Activated T-cell treated with anti-CD3 and anti-CD28 coated beads, Interleukin-2, amount 50 U/mL, for 4 hours (primary cell): ENCODE data around the gene BMAL1. TPM values are rescaled to one million over a fixed set of nuclear protein-coding genes. Genes with fewer than 3 reads are reported as not detected.

ENCODE experiments used
- ATAC-seq, 2 donors: fragments of 200-7000 bp; cut with Tn5 transposase; one replicate each; pipeline ENCODE4 v1.10.0; 2021
- DNase-seq: peaks from one replicate; pipeline ENCODE4 v3.0.0-alpha.2; 2020
- H3K27me3 Mint-ChIP-seq: one replicate; pipeline ENCODE4 v1.8.0; 2021; ENCODE audit warnings: low read depth, mixed read lengths
- H3K36me3 Mint-ChIP-seq: one replicate; pipeline ENCODE4 v1.8.0; 2022; ENCODE audit warnings: mixed read lengths; ENCODE audit not compliant: insufficient read depth
- H3K4me1 Mint-ChIP-seq: one replicate; pipeline ENCODE4 v1.8.0; 2021; ENCODE audit warnings: low read depth, mixed read lengths
- H3K4me3 Mint-ChIP-seq: one replicate; pipeline ENCODE4 v1.8.0; 2021; ENCODE audit warnings: mild to moderate bottlenecking, moderate library complexity, mixed read lengths
- H3K9me3 Mint-ChIP-seq: one replicate; pipeline ENCODE4 v1.8.0; 2021; ENCODE audit warnings: mixed read lengths
- total RNA-seq, 3 donors: library from RNA; stranded (reverse); gene quantifications; one replicate each; pipeline ENCODE4 v1.2.1, GENCODE V29; 2021

BMAL1 gene
- total RNA-seq: 10 to 100 TPM in 2 of 3 donors, 1 to 10 TPM in 1; 8.8 to 15.5 (median 14.0) TPM

GRCh38 chr11:13277768-13278608 is at the start of gene BMAL1:
Gene BMAL1, plus strand, starts transcription at chr11:13277790. Its CDS starts 76,519 bp downstream, at chr11:13354309.
- DNase-seq (peak; percentile 32), ATAC-seq (peak; percentile 35 to 36)
- Mint-ChIP-seq H3K27me3 (no peaks in the 10 kb centered on the region), H3K9me3 (no peaks in the 10 kb centered on the region), H3K36me3 (peaks cover 4% of the 10 kb centered on the region), H3K4me1 (peaks cover 56% of the 10 kb centered on the region), H3K4me3 (peak within 1 kb of the TSS; percentile 98)

DNA sequence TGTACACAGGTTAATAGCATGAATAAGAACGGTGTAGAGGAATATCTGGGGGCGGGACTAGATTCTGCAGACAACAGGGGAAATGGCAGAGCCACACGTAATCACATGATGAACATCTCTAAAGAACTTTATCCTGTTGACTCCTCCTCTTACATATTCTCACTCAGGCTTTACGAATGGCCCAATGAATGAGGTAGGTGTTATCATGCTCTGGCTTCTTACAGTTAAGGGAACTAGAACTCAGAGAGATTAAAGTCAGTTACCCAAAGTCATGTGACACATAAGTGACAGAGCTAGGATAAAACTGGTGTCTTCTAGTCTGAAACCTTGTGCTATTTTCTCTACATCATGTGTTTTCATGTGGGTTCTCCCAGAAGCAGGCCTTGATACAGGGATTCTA is 49.0 kb upstream of the BMAL1 start:
- DNase-seq (no peak), ATAC-seq (no peak)
- Mint-ChIP-seq H3K36me3 (no peaks in the 10 kb centered on the region), H3K4me3 (no peak overlapping the region), H3K4me1 (peaks cover 3% of the 10 kb centered on the region), H3K9me3 (no peaks in the 10 kb centered on the region), H3K27me3 (no peaks in the 10 kb centered on the region)

GRCh38 chr11:13229136-13229535 is 48.5 kb upstream of the BMAL1 start:
- no peaks in the 10 kb centered on the region for H3K9me3 Mint-ChIP-seq
- no peaks in the 10 kb centered on the region for H3K27me3 Mint-ChIP-seq
- no peak for DNase-seq
- no peak overlapping the region for H3K4me3 Mint-ChIP-seq
- H3K36me3 Mint-ChIP-seq: no peaks in the 10 kb centered on the region
- peaks cover 3% of the 10 kb centered on the region for H3K4me1 Mint-ChIP-seq
- no peak for ATAC-seq

GRCh38 chr11:13229711-13230318 is 47.8 kb upstream of the BMAL1 start:
- Mint-ChIP-seq H3K4me3 (no peak overlapping the region), H3K36me3 (no peaks in the 10 kb centered on the region), H3K4me1 (peaks cover 3% of the 10 kb centered on the region), H3K9me3 (no peaks in the 10 kb centered on the region), H3K27me3 (no peaks in the 10 kb centered on the region)
- ATAC-seq: no peak
- no peak for DNase-seq

DNA sequence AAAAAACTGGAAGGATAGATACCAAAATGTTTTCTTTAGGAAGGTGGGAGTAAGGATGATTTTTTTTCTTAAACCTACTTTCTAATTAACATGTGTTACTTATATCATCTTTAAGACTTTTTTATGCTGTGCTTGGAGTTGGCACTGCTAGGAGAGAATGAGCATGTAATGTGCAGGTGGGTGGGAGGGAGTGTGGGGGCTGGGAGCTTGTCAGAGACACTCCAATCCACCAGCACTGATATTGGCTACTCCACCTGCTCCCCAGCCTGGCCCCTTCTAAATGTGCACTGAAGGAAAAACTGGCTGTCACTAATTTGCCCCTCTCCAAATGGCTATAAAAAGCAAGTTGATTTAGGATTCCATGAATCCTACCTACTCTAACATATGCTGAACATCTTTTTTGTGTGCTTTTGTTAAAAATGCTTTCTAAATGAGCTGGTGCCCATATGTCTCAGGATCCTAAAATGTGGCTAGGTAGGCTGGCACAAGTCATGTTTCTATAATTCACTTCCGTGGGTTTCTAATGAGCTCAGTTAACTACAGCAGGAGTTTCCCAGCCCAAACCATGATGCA is 44.3 kb upstream of the BMAL1 start:
- Mint-ChIP-seq H3K36me3 (no peaks in the 10 kb centered on the region), H3K9me3 (peaks cover 5% of the 10 kb centered on the region), H3K4me1 (peaks cover 3% of the 10 kb centered on the region), H3K4me3 (no peak overlapping the region), H3K27me3 (peaks cover under 1% of the 10 kb centered on the region)
- no peak for ATAC-seq
- no peak for DNase-seq

- H3K9me3 Mint-ChIP-seq: peaks cover 5% of the 10 kb centered on the region
- H3K36me3 Mint-ChIP-seq: no peaks in the 10 kb centered on the region
Observed at GRCh38 chr11:13235895-13236294, 41.7 kb upstream of the BMAL1 start.

GRCh38 chr11:13236626-13237025 is 41.0 kb upstream of the BMAL1 start:
- peaks cover 5% of the 10 kb centered on the region for H3K9me3 Mint-ChIP-seq
- H3K4me3 Mint-ChIP-seq: no peak overlapping the region
- peaks cover 5% of the 10 kb centered on the region for H3K27me3 Mint-ChIP-seq
- peaks cover 4% of the 10 kb centered on the region for H3K4me1 Mint-ChIP-seq
- DNase-seq (no peak), ATAC-seq (no peak)
- H3K36me3 Mint-ChIP-seq: no peaks in the 10 kb centered on the region

More at GRCh38 chr11:13235895-13236294, 41.7 kb upstream of the BMAL1 start:
- Mint-ChIP-seq H3K27me3 (peaks cover 5% of the 10 kb centered on the region), H3K4me1 (peaks cover 4% of the 10 kb centered on the region), H3K4me3 (no peak overlapping the region)
- no peak for ATAC-seq
- DNase-seq: no peak

DNA sequence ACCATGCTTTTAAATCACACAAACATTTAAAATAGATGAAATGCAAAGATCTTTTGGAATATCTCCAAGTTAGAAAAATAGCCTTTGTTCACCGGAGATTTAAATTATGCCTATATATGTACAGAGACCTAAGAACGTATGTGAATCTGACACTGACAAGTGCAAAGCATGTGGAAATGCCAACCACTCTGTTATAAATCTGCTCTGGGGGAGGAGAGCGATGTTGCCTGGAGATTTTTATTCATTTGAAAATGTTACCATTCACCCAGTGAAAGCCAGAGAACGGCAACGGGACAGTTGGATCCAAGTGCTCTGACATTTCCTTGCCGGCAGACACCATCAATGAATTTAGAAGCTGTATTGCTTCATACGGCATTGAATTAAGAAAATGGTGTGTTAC is 39.8 kb upstream of the BMAL1 start:
- Mint-ChIP-seq H3K4me1 (peaks cover 4% of the 10 kb centered on the region), H3K4me3 (no peak overlapping the region), H3K9me3 (peaks cover 5% of the 10 kb centered on the region), H3K27me3 (peaks cover 5% of the 10 kb centered on the region), H3K36me3 (no peaks in the 10 kb centered on the region)
- DNase-seq (no peak), ATAC-seq (no peak)

GRCh38 chr11:13238879-13239514 is 38.6 kb upstream of the BMAL1 start:
- Mint-ChIP-seq H3K9me3 (peaks cover 5% of the 10 kb centered on the region), H3K27me3 (peaks cover 6% of the 10 kb centered on the region), H3K4me1 (peaks cover 4% of the 10 kb centered on the region), H3K36me3 (no peaks in the 10 kb centered on the region), H3K4me3 (no peak overlapping the region)
- ATAC-seq (peak; percentile 63 to 77), DNase-seq (peak; percentile 45)

DNA sequence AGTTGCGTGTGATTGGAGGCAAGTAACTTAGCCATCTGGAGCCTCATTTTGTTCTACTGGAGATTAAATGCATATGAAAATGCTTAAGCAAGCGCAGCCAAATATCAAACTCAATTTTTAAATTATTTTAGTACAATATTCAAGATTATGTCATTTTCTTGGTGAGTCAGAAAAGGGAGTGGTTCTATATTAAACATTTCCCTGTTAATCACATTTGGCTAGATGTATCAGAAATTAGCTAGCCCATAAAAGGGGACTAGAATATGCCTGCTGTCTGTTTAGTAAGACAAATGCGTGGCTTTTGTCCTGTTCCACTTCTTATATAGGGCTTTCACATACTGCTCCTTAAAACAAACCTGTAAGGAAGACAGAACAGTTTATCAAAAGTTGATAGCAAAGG is 35.0 kb upstream of the BMAL1 start:
- Mint-ChIP-seq H3K4me3 (no peak overlapping the region), H3K4me1 (peaks cover 4% of the 10 kb centered on the region), H3K36me3 (no peaks in the 10 kb centered on the region), H3K27me3 (peaks cover 24% of the 10 kb centered on the region), H3K9me3 (no peaks in the 10 kb centered on the region)
- no peak for DNase-seq
- no peak for ATAC-seq

DNA sequence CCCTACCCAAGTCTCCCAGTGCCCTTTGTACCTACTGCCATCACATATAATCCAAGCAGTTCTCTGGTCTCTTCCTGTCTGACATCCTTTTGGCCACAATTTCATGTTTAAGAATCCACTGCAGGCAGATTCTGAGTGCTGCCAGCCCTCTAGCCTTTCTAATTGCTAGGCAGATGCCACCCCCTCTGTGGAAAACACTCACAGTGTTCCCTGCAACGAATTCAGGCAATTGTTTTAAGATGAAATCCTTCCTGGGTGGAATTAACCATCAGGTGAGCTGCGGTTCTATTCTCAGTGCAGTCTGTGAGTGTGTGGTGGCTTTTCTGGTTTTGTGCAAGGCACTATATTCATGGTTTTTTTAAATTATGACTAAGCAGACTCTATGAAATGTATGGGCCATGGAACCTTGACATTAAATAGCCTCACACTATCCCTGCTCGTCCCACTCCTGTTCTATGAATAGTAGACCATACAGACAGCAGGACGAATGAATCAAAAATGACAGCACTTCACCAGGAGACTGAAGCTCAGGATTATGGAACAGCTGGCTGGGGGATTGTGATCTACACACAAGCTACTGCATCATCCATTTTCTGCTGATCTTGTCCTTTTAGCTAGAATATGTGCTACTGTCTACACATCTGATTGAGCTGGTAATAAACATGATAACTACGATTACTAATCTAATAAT is 29.8 kb upstream of the BMAL1 start:
- H3K27me3 Mint-ChIP-seq: peaks cover 19% of the 10 kb centered on the region
- ATAC-seq (no peak), DNase-seq (no peak)
- no peaks in the 10 kb centered on the region for H3K4me1 Mint-ChIP-seq
- H3K4me3 Mint-ChIP-seq: no peak overlapping the region
- no peaks in the 10 kb centered on the region for H3K9me3 Mint-ChIP-seq
- no peaks in the 10 kb centered on the region for H3K36me3 Mint-ChIP-seq

DNA sequence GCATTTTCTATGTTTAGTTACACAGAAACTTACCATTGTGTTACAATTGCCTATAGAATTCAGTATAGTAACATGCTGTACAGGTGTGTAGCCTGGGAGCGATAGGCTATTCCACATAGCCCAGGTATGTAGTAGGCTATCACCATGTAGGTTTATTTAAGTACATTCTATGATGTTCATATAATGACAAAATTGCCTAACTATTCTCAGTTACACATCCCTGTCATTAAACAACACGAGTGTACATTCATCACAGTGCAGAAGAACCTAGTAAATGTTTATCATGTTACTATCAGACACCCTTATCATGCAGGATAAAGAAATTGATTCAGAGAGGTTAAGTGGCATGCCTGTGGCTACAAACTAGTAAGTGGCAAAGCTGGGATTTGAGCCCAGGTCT is 28.4 kb upstream of the BMAL1 start:
- DNase-seq (no peak), ATAC-seq (no peak)
- H3K4me1 Mint-ChIP-seq: no peaks in the 10 kb centered on the region
- H3K27me3 Mint-ChIP-seq: peaks cover 17% of the 10 kb centered on the region
- H3K4me3 Mint-ChIP-seq: no peak overlapping the region
- H3K9me3 Mint-ChIP-seq: no peaks in the 10 kb centered on the region
- H3K36me3 Mint-ChIP-seq: no peaks in the 10 kb centered on the region

DNA sequence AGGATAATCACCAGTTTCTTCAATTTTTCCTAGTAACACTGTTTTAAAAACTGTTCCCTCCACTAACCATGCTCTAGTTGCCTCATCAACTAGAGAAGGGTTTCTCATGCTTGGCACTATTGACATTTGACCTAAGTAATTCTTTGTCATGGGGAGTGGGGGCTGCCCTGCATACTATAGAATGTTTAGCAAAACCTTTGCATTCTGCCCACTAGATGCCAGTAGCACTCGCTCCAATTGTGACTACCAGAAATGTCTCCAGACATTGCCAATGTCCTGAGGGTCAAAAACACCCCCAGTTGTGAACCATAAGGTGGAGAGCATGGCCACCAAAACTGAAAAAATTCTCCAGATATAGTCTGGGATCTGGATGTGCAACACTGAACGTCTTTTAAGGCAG is 27.6 kb upstream of the BMAL1 start:
- Mint-ChIP-seq H3K4me1 (no peaks in the 10 kb centered on the region), H3K27me3 (peaks cover 11% of the 10 kb centered on the region), H3K4me3 (no peak overlapping the region), H3K36me3 (no peaks in the 10 kb centered on the region), H3K9me3 (no peaks in the 10 kb centered on the region)
- no peak for ATAC-seq
- DNase-seq: no peak

DNA sequence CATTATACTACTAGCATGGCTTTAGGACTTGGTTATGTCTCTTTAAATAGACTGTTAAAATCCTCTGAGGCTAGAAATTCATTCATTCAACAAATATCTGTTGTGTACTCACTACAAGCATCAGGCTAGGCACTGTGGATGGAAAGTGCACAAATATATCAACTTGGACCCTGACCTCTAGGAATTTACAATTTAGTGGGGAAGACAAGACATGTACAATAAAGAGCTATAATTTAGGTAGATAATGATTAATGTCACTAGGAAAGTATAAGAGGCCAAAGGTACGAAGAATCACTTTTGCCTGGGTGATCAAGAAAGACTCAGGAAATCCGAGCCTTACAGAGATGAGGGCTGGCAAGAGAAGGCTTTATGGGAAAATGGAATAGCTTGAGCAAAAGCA is 25.6 kb upstream of the BMAL1 start:
- no peak for DNase-seq
- Mint-ChIP-seq H3K36me3 (no peaks in the 10 kb centered on the region), H3K27me3 (peaks cover 4% of the 10 kb centered on the region), H3K4me1 (no peaks in the 10 kb centered on the region), H3K4me3 (no peak overlapping the region), H3K9me3 (no peaks in the 10 kb centered on the region)
- no peak for ATAC-seq
